Natural killer cell (primary cell): ENCODE measurements around the gene C1orf105. TPM values are rescaled to one million over a fixed set of nuclear protein-coding genes. Genes with fewer than 3 reads are reported as not detected.

Source experiments
- ATAC-seq, 3 donors: fragments of 150-1000 bp in 2 of 3; fragments of 200-7000 bp in 1 of 3; cut with Tn5 transposase; 1 replicate in 1 of 3; 2 replicates in 2 of 3; pipeline ENCODE4 v1.10.0; 2021; ENCODE audit warnings: mild to moderate bottlenecking in 2 of 3, moderate library complexity in 2 of 3
- DNase-seq, 2 donors: peaks; one replicate each; pipeline versions ENCODE4 v3.0.0 to v3.0.0-alpha.2; 2013 to 2021; ENCODE audit warnings: mixed read lengths in 1 of 2
- H3K27ac ChIP-seq: one replicate; pipeline ENCODE4 v1.5.1; 2013; ENCODE audit warnings: mild to moderate bottlenecking, low read length
- H3K27me3 ChIP-seq: one replicate; pipeline ENCODE4 v1.6.1; 2013; ENCODE audit warnings: low read length; ENCODE audit not compliant: control insufficient read depth, insufficient read depth
- H3K36me3 ChIP-seq: one replicate; pipeline ENCODE4 v1.6.1; 2013; ENCODE audit warnings: low read length; ENCODE audit not compliant: control insufficient read depth, insufficient read depth
- H3K4me1 ChIP-seq: one replicate; pipeline ENCODE4 v1.6.1; 2013; ENCODE audit warnings: low read length; ENCODE audit not compliant: control insufficient read depth, insufficient read depth
- H3K4me3 ChIP-seq: one replicate; pipeline ENCODE4 v1.5.1; 2013; ENCODE audit warnings: low read length
- H3K9me3 ChIP-seq: one replicate; pipeline ENCODE4 v1.6.1; 2013; ENCODE audit warnings: low read length; ENCODE audit not compliant: control insufficient read depth, insufficient read depth
- H3K27ac Mint-ChIP-seq, 2 donors: one replicate each; pipeline ENCODE4 v1.8.0; 2022; ENCODE audit warnings: mild to moderate bottlenecking in 2 of 2, mixed read lengths in 2 of 2, moderate library complexity in 1 of 2
- H3K27me3 Mint-ChIP-seq, 2 donors: one replicate each; pipeline ENCODE4 v1.8.0; 2022; ENCODE audit warnings: low read depth in 2 of 2, mixed read lengths in 2 of 2
- H3K36me3 Mint-ChIP-seq: one replicate; pipeline ENCODE4 v1.8.0; 2022; ENCODE audit warnings: mixed read lengths
- H3K4me1 Mint-ChIP-seq, 2 donors: one replicate each; pipeline ENCODE4 v1.8.0; 2022; ENCODE audit warnings: mixed read lengths in 2 of 2
- H3K4me3 Mint-ChIP-seq: one replicate; pipeline ENCODE4 v1.8.0; 2022; ENCODE audit warnings: mild to moderate bottlenecking, moderate library complexity, mixed read lengths
- H3K9me3 Mint-ChIP-seq, 2 donors: one replicate each; pipeline ENCODE4 v1.8.0; 2022; ENCODE audit warnings: mixed read lengths in 2 of 2
- CTCF ChIP-seq: fragments of 200-600 bp; IDR thresholded peaks from one replicate; pipeline ENCODE4 v1.8.0; 2022; ENCODE audit warnings: antibody characterized with exemption
- WGBS: methylation state at CpG from one replicate; pipeline ENCODE4 v1.1.7; 2013; ENCODE audit warnings: missing lambda C conversion rate; ENCODE audit not compliant: insufficient coverage; 5-methylcytosine and 5-hydroxymethylcytosine counted together
- intact Hi-C: fragments of 100-400 bp; cut with micrococcal nuclease; formaldehyde crosslinking; loops from one replicate; pipeline ENCODE4 v1.14.2; 2022
- total RNA-seq, 4 donors: library from RNA; stranded (reverse); fragments of 120-200 nt in 1 of 4; gene quantifications; one replicate each; pipeline versions ENCODE4 v1.2.3 to v1.2.4, GENCODE V29; 2013 to 2022

C1orf105 gene
- total RNA-seq, 3 donors from 2014 or later (not counting 1 experiment from before 2014, with no cell fraction given), result not detected

- Mint-ChIP-seq H3K27ac (no peak overlapping the region), H3K9me3 (no peaks in the 10 kb centered on the region), H3K4me1 (no peaks in the 10 kb centered on the region), H3K4me3 (no peak overlapping the region), H3K27me3 (peaks cover 2 to 6% of the 10 kb centered on the region in 2 donors), H3K36me3 (no peaks in the 10 kb centered on the region)
- ATAC-seq, result no peak
- no peaks in the 10 kb centered on the region for H3K4me1 ChIP-seq
- H3K9me3 ChIP-seq, result no peaks in the 10 kb centered on the region
- no peaks in the 10 kb centered on the region for H3K36me3 ChIP-seq
- no peak overlapping the region for H3K27ac ChIP-seq
- no peak overlapping the region for H3K4me3 ChIP-seq
- 90% methylated on average over 1 of the region's 1 CpG for WGBS
- TF ChIP-seq CTCF, result no peak
- no peaks in the 10 kb centered on the region for H3K27me3 ChIP-seq
- DNase-seq, result no peak
- intact Hi-C loops, result no loop called here
Measured at GRCh38 chr1:172455451-172455850, 35.0 kb downstream of the C1orf105 start.

- Mint-ChIP-seq H3K9me3 (no peaks in the 10 kb centered on the region), H3K27me3 (peaks cover 2 to 12% of the 10 kb centered on the region in 2 donors), H3K27ac (no peak overlapping the region), H3K36me3 (no peaks in the 10 kb centered on the region), H3K4me3 (no peak overlapping the region), H3K4me1 (no peaks in the 10 kb centered on the region)
- Histone ChIP-seq H3K4me3 (no peak overlapping the region), H3K4me1 (no peaks in the 10 kb centered on the region), H3K36me3 (no peaks in the 10 kb centered on the region), H3K27me3 (no peaks in the 10 kb centered on the region), H3K9me3 (no peaks in the 10 kb centered on the region), H3K27ac (no peak overlapping the region)
- WGBS, result 98% methylated on average over 5 of the region's 5 CpGs
- intact Hi-C loops, result no loop called here
- DNase-seq (no peak), ATAC-seq (no peak)
- no peak for TF ChIP-seq CTCF
Measured at GRCh38 chr1:172456344-172456769, 35.9 kb downstream of the C1orf105 start.

GRCh38 chr1:172457479-172458130 lies 37.1 kb downstream of the C1orf105 start:
- no peaks in the 10 kb centered on the region for H3K4me1 Mint-ChIP-seq
- H3K9me3 Mint-ChIP-seq, result no peaks in the 10 kb centered on the region
- no peak overlapping the region for H3K4me3 Mint-ChIP-seq
- peaks cover 2 to 12% of the 10 kb centered on the region in 2 donors for H3K27me3 Mint-ChIP-seq
- intact Hi-C loops, result no loop called here
- ATAC-seq (no peak), DNase-seq (no peak)
- Histone ChIP-seq H3K27me3 (no peaks in the 10 kb centered on the region), H3K9me3 (no peaks in the 10 kb centered on the region), H3K4me3 (no peak overlapping the region), H3K27ac (no peak overlapping the region), H3K36me3 (no peaks in the 10 kb centered on the region), H3K4me1 (no peaks in the 10 kb centered on the region)
- H3K27ac Mint-ChIP-seq, result no peak overlapping the region
- TF ChIP-seq CTCF, result no peak
- 100% methylated on average over 1 of the region's 1 CpG for WGBS
- H3K36me3 Mint-ChIP-seq, result no peaks in the 10 kb centered on the region

- H3K27ac Mint-ChIP-seq, result no peak overlapping the region
- H3K27me3 Mint-ChIP-seq, result peaks cover 6 to 12% of the 10 kb centered on the region in 2 donors
- no peaks in the 10 kb centered on the region for H3K9me3 Mint-ChIP-seq
- Histone ChIP-seq H3K4me3 (no peak overlapping the region), H3K27ac (no peak overlapping the region), H3K9me3 (no peaks in the 10 kb centered on the region), H3K36me3 (no peaks in the 10 kb centered on the region), H3K27me3 (no peaks in the 10 kb centered on the region), H3K4me1 (no peaks in the 10 kb centered on the region)
- WGBS, result no CpG with 5 or more reads among the region's 1 CpG
- no peaks in the 10 kb centered on the region for H3K4me1 Mint-ChIP-seq
- ATAC-seq (no peak), DNase-seq (no peak)
- TF ChIP-seq CTCF, result no peak
- intact Hi-C loops, result no loop called here
- no peak overlapping the region for H3K4me3 Mint-ChIP-seq
- H3K36me3 Mint-ChIP-seq, result no peaks in the 10 kb centered on the region
Measured at GRCh38 chr1:172460177-172460576, 39.7 kb downstream of the C1orf105 start.
